ENCODE measurements around the gene SLC13A3.

SLC13A3 gene

DNA sequence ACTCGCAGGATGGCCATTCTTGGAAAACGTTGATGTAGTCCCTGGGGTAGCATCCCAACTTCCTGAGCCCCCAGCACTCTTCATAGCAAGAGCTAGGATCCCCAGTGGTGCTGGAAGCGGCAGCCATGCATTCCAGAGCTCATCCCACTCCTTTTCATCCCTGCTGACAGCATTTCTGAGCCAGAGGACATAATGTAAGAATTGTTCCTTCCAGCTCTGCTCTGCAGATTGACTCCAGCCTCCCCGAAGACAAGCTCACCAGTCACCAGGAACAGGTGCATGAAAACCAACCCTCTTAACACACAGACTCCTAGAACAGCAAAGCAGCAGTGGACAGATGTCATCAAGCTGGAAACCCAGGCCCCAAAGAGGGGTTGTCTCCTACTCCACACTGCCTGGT lies 3.8 kb downstream of the SLC13A3 start:
- Histone ChIP-seq H3K18ac (ENCODE audit: low read depth in 1 of 2, low read length in 2 of 2) (no peak overlapping the region), H2AK5ac (ENCODE audit: low read length, severe bottlenecking) (no peak overlapping the region), H3K14ac (ENCODE audit: low read length in 2 of 2) (no peak overlapping the region), H3K27me3 (ENCODE audit: control insufficient read depth in 1 of 2, insufficient read depth in 1 of 2, low read length in 2 of 2) (peaks cover 31 to 33% of the 10 kb centered on the region in 2 experiments), H3K4me1 (ENCODE audit: control insufficient read depth, insufficient read depth, low read depth, low read length) (peaks cover 6% of the 10 kb centered on the region), H3K9me3 (ENCODE audit: control insufficient read depth, low read length) (no peaks in the 10 kb centered on the region), H3K4me2 (ENCODE audit: low read length, poor library complexity, severe bottlenecking) (no peak overlapping the region), H3K9ac (ENCODE audit: low read length) (no peak overlapping the region), H2BK5ac (ENCODE audit: low read depth, low read length, poor library complexity, severe bottlenecking) (no peak overlapping the region), H3K36me3 (ENCODE audit: control insufficient read depth in 1 of 2, insufficient read depth in 2 of 2, low read depth in 1 of 2, low read length in 2 of 2) (no peaks in the 10 kb centered on the region), H2BK12ac (ENCODE audit: low read length in 2 of 2) (no peak overlapping the region), H2AFZ (ENCODE audit: low read depth, low read length) (no peak overlapping the region), H2BK15ac (ENCODE audit: low read depth, poor library complexity, severe bottlenecking) (no peak overlapping the region), H3K4me3 (ENCODE audit: insufficient read depth in 1 of 2, low read depth in 1 of 2, low read length in 2 of 2) (no peak overlapping the region), H4K91ac (ENCODE audit: low read length) (no peak overlapping the region), H2BK120ac (ENCODE audit: low read depth, low read length) (no peak overlapping the region), H3K23ac (ENCODE audit: low read length in 2 of 2) (no peak overlapping the region), H3K27ac (ENCODE audit: low read length, poor library complexity, severe bottlenecking) (no peak overlapping the region), H4K8ac (ENCODE audit: low read length) (no peak overlapping the region), H3K4ac (ENCODE audit: low read depth in 1 of 2, low read length in 2 of 2) (no peak overlapping the region), H3K79me1 (replicated peaks; ENCODE audit: low read length, poor library complexity, severe bottlenecking) (no peaks in the 10 kb centered on the region)
- no peak for DNase-seq
- 57% methylated on average over 4 of the region's 4 CpGs for WGBS

DNA sequence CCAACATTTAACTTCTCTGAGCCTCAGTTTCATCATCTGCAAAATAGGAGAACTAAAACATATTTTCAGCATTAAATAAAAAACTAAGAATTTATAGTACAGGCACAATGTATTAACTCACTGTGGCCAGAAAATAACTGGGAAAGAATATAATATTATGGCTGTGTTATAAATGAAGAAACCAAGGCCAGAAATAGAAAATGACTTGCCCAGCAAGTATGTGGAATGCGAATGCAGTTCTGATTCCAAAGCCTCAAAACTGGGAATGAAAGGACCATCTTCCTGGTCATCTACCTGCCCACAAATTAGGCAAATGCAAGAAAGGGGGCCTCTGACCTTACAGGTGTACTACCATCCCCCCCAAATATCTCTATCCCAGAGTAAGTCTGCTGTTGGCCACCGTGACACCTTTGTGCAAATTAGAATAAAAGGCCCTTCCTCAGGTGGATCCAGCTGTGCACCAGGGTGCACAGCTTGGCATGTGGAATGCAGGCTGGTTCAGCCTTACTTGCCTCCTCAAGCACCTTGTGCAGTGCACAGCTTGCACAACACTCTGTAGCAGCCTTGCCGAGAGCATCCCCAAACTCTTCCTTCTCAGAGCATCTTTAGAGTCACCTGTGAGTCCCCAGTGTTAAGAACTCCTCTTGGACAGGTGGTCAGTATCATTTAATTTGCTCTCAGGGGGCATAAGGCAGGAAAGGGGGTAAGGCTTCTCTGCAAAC lies 4.4 kb downstream of the SLC13A3 start:
- no peak overlapping the region for H3K27ac ChIP-seq (ENCODE audit: low read length, poor library complexity, severe bottlenecking)
- no peak overlapping the region for H3K9ac ChIP-seq (ENCODE audit: low read length)
- H2BK120ac ChIP-seq (ENCODE audit: low read depth, low read length): no peak overlapping the region
- no peak overlapping the region for H3K4ac ChIP-seq (ENCODE audit: low read depth in 1 of 2, low read length in 2 of 2)
- H2AFZ ChIP-seq (ENCODE audit: low read depth, low read length): no peak overlapping the region
- H3K36me3 ChIP-seq (ENCODE audit: control insufficient read depth in 1 of 2, insufficient read depth in 2 of 2, low read depth in 1 of 2, low read length in 2 of 2): no peaks in the 10 kb centered on the region
- no peaks in the 10 kb centered on the region for H3K9me3 ChIP-seq (ENCODE audit: control insufficient read depth, low read length)
- H2BK15ac ChIP-seq (ENCODE audit: low read depth, poor library complexity, severe bottlenecking): no peak overlapping the region
- H3K4me2 ChIP-seq (ENCODE audit: low read length, poor library complexity, severe bottlenecking): no peak overlapping the region
- H3K18ac ChIP-seq (ENCODE audit: low read depth in 1 of 2, low read length in 2 of 2): no peak overlapping the region
- peaks cover 6% of the 10 kb centered on the region for H3K4me1 ChIP-seq (ENCODE audit: control insufficient read depth, insufficient read depth, low read depth, low read length)
- no peak overlapping the region for H3K23ac ChIP-seq (ENCODE audit: low read length in 2 of 2)
- no peak overlapping the region for H2AK5ac ChIP-seq (ENCODE audit: low read length, severe bottlenecking)
- H3K79me1 ChIP-seq (replicated peaks; ENCODE audit: low read length, poor library complexity, severe bottlenecking): no peaks in the 10 kb centered on the region
- no peak overlapping the region for H3K4me3 ChIP-seq (ENCODE audit: insufficient read depth in 1 of 2, low read depth in 1 of 2, low read length in 2 of 2)
- H3K27me3 ChIP-seq (ENCODE audit: control insufficient read depth in 1 of 2, insufficient read depth in 1 of 2, low read length in 2 of 2): peaks cover 27 to 29% of the 10 kb centered on the region in 2 experiments
- no peak overlapping the region for H4K8ac ChIP-seq (ENCODE audit: low read length)
- no peak for DNase-seq
- H3K14ac ChIP-seq (ENCODE audit: low read length in 2 of 2): no peak overlapping the region
- 82% methylated on average over 3 of the region's 3 CpGs for WGBS
- no peak overlapping the region for H2BK5ac ChIP-seq (ENCODE audit: low read depth, low read length, poor library complexity, severe bottlenecking)
- no peak overlapping the region for H2BK12ac ChIP-seq (ENCODE audit: low read length in 2 of 2)
- no peak overlapping the region for H4K91ac ChIP-seq (ENCODE audit: low read length)

GRCh38 chr20:46646122-46646521 lies 5.1 kb downstream of the SLC13A3 start:
- H3K14ac ChIP-seq (ENCODE audit: low read length in 2 of 2): no peak overlapping the region
- H3K79me1 ChIP-seq (replicated peaks; ENCODE audit: low read length, poor library complexity, severe bottlenecking): no peaks in the 10 kb centered on the region
- no peak overlapping the region for H2BK12ac ChIP-seq (ENCODE audit: low read length in 2 of 2)
- H2AK5ac ChIP-seq (ENCODE audit: low read length, severe bottlenecking): no peak overlapping the region
- no peak overlapping the region for H3K27ac ChIP-seq (ENCODE audit: low read length, poor library complexity, severe bottlenecking)
- H3K4me1 ChIP-seq (ENCODE audit: control insufficient read depth, insufficient read depth, low read depth, low read length): peaks cover under 1% of the 10 kb centered on the region
- no peak overlapping the region for H3K23ac ChIP-seq (ENCODE audit: low read length in 2 of 2)
- H2BK5ac ChIP-seq (ENCODE audit: low read depth, low read length, poor library complexity, severe bottlenecking): no peak overlapping the region
- no peak overlapping the region for H2BK15ac ChIP-seq (ENCODE audit: low read depth, poor library complexity, severe bottlenecking)
- H3K36me3 ChIP-seq (ENCODE audit: control insufficient read depth in 1 of 2, insufficient read depth in 2 of 2, low read depth in 1 of 2, low read length in 2 of 2): no peaks in the 10 kb centered on the region
- no peak overlapping the region for H3K4ac ChIP-seq (ENCODE audit: low read depth in 1 of 2, low read length in 2 of 2)
- no peak overlapping the region for H3K4me3 ChIP-seq (ENCODE audit: insufficient read depth in 1 of 2, low read depth in 1 of 2, low read length in 2 of 2)
- peaks cover 20 to 23% of the 10 kb centered on the region in 2 experiments for H3K27me3 ChIP-seq (ENCODE audit: control insufficient read depth in 1 of 2, insufficient read depth in 1 of 2, low read length in 2 of 2)
- no peak overlapping the region for H3K4me2 ChIP-seq (ENCODE audit: low read length, poor library complexity, severe bottlenecking)
- no peak overlapping the region for H3K9ac ChIP-seq (ENCODE audit: low read length)
- H2BK120ac ChIP-seq (ENCODE audit: low read depth, low read length): no peak overlapping the region
- 94% methylated on average over 3 of the region's 4 CpGs for WGBS
- no peaks in the 10 kb centered on the region for H3K9me3 ChIP-seq (ENCODE audit: control insufficient read depth, low read length)
- H3K18ac ChIP-seq (ENCODE audit: low read depth in 1 of 2, low read length in 2 of 2): no peak overlapping the region
- H4K91ac ChIP-seq (ENCODE audit: low read length): no peak overlapping the region
- no peak overlapping the region for H2AFZ ChIP-seq (ENCODE audit: low read depth, low read length)
- no peak for DNase-seq
- H4K8ac ChIP-seq (ENCODE audit: low read length): no peak overlapping the region

- H2BK5ac ChIP-seq (ENCODE audit: low read depth, low read length, poor library complexity, severe bottlenecking): no peak overlapping the region
- no peak overlapping the region for H3K4me3 ChIP-seq (ENCODE audit: insufficient read depth in 1 of 2, low read depth in 1 of 2, low read length in 2 of 2)
- no peak overlapping the region for H4K8ac ChIP-seq (ENCODE audit: low read length)
- no peak overlapping the region for H3K9ac ChIP-seq (ENCODE audit: low read length)
- H3K4ac ChIP-seq (ENCODE audit: low read depth in 1 of 2, low read length in 2 of 2): no peak overlapping the region
- no peak for DNase-seq
- no peak overlapping the region for H4K91ac ChIP-seq (ENCODE audit: low read length)
- no peaks in the 10 kb centered on the region for H3K79me1 ChIP-seq (replicated peaks; ENCODE audit: low read length, poor library complexity, severe bottlenecking)
- no peaks in the 10 kb centered on the region for H3K36me3 ChIP-seq (ENCODE audit: control insufficient read depth in 1 of 2, insufficient read depth in 2 of 2, low read depth in 1 of 2, low read length in 2 of 2)
- H3K27me3 ChIP-seq (ENCODE audit: control insufficient read depth in 1 of 2, insufficient read depth in 1 of 2, low read length in 2 of 2): peaks cover 8 to 23% of the 10 kb centered on the region in 2 experiments
- H3K18ac ChIP-seq (ENCODE audit: low read depth in 1 of 2, low read length in 2 of 2): no peak overlapping the region
- H3K27ac ChIP-seq (ENCODE audit: low read length, poor library complexity, severe bottlenecking): no peak overlapping the region
- H3K4me2 ChIP-seq (ENCODE audit: low read length, poor library complexity, severe bottlenecking): no peak overlapping the region
- H3K4me1 ChIP-seq (ENCODE audit: control insufficient read depth, insufficient read depth, low read depth, low read length): no peaks in the 10 kb centered on the region
- WGBS: 85% methylated on average over 1 of the region's 1 CpG
- H2BK12ac ChIP-seq (ENCODE audit: low read length in 2 of 2): no peak overlapping the region
- no peak overlapping the region for H3K23ac ChIP-seq (ENCODE audit: low read length in 2 of 2)
- no peaks in the 10 kb centered on the region for H3K9me3 ChIP-seq (ENCODE audit: control insufficient read depth, low read length)
- H2BK120ac ChIP-seq (ENCODE audit: low read depth, low read length): no peak overlapping the region
- peak overlapping the region; percentile 15 for H2BK15ac ChIP-seq (ENCODE audit: low read depth, poor library complexity, severe bottlenecking)
- H2AFZ ChIP-seq (ENCODE audit: low read depth, low read length): no peak overlapping the region
- no peak overlapping the region for H2AK5ac ChIP-seq (ENCODE audit: low read length, severe bottlenecking)
- H3K14ac ChIP-seq (ENCODE audit: low read length in 2 of 2): no peak overlapping the region
Measured at GRCh38 chr20:46644733-46645132, 6.5 kb downstream of the SLC13A3 start.
